HG03175 (cell line): ENCODE measurements around the gene ARID5A.
"Not testable (repeated sequence)": the region's sequence is repeated elsewhere in the genome, so short reads cannot be mapped to it uniquely, and the experiment has no call there.

Source experiments
- ATAC-seq: cut with Tn5 transposase; IDR thresholded peaks from one replicate; pipeline ENCODE4 v1.9.1; 2021; ENCODE audit warnings: mild to moderate bottlenecking, moderate library complexity; ENCODE audit not compliant: unreplicated experiment

ARID5A gene

DNA sequence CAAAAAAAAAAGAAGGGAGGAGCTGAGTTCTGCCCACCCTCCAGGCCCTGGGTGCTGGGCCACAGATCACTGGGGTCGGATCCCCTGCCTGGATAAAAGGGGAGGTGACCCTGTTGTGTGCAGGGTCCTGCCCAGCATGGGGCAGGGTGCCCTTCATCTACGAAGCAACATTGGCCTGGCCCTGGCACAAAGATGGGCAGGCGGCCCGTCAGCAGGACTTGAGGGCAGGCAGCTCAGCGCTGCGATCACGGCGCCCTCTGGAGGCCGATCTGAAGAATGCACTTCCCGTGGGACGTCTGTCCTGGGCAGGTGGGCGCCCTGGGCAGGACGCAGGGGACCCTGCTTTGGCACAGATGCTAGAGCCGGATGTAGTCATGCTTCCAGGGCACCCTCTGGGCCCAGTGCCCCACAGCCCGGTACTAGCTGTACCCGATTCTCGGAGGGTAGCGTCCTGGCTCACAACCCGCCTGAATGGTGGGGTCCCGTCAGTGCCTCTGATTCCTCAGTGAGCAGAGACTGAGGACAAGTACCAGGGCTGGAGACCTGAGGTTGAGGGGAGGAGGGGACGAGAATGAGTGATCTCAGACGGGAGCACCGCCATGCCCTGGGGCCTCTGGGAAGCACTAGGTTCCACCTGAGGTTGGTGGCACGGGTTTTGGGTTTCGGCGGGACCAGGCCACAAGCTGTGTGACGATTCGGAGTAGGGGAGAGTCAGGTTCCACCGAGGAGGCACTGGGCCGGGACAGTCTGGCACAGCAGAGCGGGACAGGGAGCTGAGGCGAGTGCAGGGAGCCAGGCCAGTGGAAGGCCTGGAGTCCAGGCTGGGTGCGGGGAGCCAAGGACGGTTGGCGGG lies 18.0 kb downstream of the ARID5A start:
- peak; percentile 48 for ATAC-seq

DNA sequence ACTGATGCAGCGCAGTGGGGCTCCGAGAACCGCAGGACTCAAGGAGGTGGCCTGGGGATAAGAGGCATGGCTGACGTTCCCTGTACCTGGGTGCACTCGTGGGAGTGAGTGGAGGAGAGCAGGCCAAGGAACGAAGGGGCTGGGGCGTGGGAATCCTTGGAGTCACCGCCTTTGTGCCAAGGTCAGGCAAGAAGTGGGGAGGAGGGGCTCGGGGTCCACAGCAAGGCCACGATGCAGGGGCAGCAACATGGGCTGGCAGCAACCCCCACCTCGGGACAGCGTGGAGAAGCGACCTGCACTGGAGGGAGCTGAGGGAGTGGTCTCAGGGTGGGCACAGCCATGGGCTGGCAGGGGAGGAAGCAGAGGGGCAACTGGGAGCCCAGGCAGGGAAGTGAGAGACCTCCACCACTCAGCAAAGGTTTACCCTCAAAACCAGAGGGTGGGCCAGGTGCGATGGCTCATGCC lies 18.6 kb downstream of the ARID5A start:
- ATAC-seq = no peak

DNA sequence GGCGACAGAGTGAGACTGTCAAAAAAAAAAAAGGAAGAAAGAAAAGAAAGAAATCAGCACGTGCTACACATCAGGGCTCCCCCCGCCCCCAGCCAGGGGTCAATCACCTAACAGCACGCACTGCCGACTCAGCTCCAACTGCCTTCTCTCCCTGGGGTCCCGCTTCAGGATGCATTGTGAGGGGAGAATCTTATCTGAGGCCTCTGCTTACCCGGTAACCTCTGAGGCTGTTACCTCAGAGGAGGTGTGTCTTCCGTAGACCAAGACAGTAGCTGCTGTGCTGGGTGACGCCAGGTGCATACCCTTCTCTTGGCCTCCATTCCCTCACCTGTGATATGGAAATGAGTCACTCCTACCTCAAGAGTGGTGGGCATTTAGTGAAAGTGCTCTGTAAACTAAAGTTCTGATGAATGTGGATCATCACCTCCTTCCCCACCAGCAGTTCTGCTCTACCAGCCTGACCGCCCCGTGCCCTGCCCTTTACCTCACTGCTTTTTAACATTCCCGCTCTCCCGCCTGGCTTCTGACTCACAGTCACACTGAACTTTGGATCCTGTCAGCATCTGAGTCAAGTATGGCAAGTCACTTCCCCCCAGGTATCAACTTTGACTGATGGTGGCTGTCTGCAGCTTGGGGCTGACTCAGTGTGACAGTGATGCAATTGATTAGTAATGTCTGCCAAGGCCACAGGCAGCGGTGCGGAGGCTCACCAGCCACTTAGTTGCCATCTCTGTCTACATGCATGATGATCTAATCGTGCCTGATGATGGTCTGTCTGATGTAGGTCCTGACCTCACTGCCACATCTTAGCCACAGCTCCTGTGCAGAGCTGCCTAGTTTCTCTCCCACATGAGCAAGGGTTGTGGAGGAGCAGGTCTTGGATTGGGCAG lies 20.1 kb downstream of the ARID5A start:
- no peak for ATAC-seq

DNA sequence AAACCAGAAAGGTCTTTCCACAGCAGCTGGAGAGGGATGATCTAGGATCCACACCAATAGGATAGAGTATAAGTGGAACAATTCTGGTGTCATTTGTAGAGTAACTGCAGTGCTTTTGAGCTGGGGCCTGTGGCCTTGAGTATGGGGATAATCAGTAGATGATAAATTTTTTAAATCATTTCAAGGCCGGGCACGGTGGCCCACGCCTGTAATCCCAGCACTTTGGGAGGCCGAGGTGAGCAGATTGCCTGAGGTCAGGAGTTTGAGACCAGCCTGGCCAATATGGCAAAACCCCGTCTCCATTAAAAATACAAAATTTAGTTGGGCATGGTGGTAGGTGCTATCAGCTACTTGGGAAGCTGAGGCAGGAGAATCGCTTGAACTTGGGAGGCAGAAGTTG lies 20.9 kb downstream of the ARID5A start:
- not testable (repeated sequence) for ATAC-seq

DNA sequence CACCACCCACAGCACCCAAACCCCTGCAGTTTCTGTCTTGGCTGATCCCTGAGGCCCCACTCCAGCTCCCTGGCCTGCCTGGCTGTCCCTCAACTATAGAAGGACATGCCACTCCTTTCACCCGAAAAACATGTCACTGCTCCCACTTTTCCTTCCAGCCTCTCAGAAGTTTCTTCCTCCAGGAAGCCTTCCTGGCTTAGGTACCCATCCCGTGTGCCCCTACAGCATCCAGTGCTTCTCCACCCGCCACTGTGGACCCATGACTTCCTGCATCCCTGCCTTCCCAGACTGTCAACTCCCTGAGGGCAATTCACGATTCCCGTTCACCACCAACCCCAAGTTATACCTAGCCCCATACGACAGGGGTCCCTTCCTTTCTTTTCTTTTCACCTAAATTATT lies 21.5 kb downstream of the ARID5A start:
- ATAC-seq = no peak

DNA sequence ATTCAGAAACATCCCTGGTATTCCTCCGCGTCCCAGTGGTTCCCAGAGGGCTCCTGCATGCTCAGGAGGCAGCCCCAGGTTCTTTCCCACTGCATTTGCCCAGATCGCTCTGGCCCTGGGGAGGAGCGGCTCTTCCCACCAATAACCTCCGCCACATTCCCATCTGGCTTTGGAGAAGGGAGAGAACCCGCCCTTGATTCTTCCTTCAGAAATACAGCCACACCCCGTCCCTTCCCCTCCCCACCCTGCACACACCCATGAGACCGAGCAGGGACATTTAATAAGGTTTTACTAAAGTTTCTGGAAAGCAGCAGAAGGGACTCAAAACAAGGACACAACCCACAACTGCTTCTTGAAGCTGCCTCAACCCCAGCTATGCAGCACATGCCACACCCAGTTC lies 21.9 kb downstream of the ARID5A start:
- ATAC-seq = no peak

DNA sequence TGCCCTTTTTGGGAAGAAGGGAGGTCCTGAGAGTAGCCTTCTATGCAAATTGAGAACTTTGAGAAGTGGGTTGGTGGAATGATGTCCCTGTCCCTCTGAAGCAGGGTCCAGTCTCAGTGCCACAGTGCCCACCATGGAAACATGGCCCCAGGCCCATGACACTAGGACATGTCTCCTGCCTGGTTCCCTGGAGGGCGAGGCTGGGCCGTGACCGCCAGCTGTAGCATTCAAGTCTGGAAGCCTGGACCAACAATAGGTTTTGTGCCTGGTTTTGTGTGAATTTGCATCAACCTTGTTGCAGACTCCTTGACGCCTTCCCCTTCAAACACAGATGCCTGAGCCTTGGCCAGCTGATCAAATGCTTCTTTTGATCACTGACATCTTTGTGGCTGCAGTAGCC lies 27.5 kb downstream of the ARID5A start:
- no peak for ATAC-seq

DNA sequence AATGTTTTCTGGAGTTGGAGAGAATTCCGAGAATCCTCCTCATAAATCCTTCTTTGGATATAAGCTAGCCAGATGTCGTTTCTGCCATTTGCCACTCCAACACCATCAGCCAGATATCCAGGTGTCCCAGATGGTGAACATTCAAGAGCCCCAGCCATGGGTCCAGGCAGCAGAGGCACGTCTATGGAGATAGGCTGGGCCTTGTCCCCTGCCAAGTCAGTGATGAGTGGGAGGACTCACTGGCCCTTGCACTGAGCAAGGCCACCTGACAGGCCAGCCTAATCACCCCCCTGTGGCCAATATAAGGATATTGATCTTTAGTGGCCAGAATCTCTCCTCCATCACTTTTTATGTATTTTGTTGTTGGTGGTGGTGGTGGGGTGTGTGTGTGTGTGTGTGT lies 28.0 kb downstream of the ARID5A start:
- ATAC-seq = no peak

DNA sequence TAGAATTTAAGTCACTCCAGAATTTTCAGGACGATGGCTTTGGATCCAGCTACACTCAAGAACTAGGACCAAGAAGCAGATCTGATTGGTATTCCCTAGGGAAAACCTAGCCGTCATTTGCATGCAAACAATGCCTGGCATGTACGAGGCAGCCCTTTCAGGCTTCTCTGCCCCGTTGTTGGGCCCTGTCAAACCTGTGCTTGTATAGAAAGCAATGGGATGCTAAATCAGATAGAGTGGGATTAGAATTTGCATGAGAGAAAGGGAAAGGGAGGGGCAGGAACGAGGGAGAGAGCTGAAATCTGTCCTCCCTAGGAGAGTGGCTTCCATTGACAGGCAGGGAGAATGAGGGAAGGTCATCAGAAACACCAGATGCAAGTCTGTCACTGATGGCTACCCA lies 28.6 kb downstream of the ARID5A start:
- ATAC-seq = no peak

DNA sequence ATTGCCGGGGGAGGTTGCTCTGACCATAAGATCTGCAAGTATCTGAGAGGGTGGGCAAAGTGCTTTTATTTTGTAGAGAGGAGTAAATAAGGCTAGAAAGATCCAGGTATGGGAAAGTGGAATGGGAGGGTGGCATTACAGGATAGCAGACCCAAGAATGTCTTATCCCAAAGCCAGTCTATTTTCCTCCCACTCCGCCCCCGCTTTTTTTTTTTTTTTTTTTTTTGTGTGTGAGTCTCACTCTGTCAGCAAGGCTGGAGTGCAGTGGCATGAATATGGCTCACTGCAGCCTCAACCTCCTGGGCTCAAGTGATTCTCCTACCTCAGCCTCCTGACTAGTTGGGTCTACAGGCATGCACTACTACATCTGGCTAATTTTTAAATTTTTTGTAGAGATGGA lies 31.5 kb downstream of the ARID5A start:
- ATAC-seq = no peak

DNA sequence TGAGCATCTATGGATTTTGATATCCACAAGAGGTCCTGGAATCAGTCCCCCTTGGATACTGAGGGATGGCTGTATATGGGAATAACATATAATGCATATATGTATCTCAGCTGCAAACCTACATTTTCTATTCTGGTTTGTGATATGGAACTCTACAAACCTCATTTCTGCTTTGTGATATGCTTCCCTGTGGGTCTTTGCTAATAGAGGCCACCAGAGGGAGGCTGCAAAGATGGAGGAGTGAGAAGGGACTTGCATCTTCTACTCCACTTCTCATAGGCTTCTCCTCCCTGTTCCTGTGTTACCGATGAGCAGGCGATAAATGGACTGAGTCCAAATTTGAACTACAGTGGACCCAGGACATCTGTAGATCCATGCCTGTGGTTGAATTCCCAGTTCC lies 37.8 kb downstream of the ARID5A start:
- no peak for ATAC-seq

DNA sequence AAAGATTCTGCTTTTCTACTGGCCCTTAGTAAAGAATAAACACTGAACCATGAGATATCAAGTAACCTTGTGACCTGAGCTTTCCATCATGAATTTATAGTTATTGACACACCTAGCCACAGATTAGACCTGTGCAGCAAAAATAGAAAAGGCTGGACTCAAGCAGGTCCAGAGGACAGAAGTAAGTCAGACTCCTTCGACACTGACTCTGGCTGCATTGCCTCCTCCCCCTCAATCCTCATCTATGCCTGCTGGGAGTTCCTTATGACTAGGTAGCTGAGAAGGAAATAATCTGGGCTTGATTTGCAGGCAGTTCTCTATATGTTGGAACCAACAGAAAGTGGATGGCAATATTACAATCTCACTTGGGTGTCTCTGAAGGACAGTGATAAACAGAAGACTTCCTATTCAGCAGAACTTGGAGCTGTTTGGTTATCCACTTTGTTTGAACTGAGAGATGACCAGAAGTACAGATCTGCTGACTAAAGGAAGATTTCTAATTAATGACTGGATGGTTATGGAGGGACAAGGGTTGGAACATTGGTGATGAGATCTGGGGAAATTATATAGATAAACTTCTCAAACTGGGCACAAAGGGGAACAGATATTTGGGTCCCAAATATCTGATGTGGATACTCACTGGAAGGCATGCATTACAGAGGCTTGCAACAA lies 39.4 kb downstream of the ARID5A start:
- no peak for ATAC-seq

DNA sequence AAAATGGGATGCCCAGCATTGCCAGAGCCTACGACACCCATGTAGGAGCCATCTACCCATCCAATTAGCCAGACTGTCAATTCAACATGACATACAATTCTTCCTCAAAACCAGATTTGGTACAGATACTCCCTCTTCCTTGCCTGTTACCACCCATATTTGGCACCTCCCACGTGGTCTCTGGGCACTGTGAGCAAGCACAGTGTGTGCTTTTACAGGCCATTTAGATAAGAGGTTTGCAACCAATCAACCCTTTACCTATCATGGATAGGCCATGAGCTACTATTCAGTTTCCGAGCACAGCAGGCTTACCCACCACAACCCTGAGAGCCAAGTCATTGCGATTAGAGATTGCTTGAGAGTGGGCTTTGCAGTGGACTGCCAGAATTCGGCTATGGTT lies 40.9 kb downstream of the ARID5A start:
- ATAC-seq = no peak

DNA sequence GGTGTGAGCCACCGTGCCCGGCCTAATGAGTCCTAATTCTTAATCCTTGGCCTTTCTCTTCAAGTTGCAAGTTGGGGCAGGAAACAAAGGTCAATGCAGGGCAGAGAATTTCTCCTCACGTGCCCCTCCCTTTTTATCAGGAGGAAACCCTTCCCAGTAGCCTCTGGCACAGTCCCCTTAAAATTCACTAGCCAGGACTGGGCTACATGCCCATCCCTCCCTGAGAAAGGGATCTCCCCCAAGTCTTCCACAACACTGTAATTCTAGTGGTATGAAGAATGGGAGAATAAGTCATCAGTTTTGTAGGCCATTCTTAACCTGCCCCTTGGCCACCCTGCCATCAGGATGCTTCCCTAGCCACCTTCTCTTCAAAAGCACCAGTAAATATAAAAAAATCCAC lies 42.2 kb downstream of the ARID5A start:
- ATAC-seq = no peak

DNA sequence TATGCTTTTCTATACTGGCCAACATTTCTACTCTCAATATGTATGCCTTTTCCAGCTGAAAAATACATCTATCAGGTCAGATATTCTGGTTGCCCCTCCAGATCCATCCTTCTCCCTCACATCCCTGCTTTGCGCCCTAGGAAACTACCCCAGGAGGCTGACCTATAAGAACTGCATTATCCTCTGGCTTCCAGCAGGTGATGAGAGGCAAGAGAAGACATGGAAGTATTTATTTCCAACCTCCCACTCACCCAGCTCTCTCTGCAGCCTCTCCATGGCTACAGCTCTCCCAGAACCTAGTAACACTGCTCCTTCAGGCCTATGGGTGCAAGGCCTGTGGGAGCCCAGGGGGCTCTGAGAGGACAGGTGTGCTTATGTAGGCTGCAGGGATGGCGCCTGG lies 42.9 kb downstream of the ARID5A start:
- no peak for ATAC-seq

DNA sequence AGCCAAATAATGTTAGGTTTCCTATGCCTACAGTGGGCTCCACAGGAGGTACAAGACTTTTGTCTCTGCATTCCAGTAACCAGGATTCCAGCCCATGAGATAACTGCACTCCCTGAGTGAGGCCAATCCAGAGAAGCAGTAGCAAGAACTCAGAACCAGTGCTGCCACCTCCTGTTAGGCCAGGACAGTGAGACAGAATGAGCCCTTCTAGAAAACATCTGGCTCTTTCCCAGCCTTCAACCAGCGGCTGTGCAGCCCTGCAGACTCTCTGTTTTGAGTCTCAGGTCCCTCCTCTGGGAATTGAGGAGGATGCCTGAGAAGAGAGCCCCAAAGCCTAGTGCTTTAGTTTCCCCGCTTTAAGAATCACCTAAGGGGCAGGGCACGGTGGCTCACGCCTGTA lies 44.2 kb downstream of the ARID5A start:
- ATAC-seq = no peak

DNA sequence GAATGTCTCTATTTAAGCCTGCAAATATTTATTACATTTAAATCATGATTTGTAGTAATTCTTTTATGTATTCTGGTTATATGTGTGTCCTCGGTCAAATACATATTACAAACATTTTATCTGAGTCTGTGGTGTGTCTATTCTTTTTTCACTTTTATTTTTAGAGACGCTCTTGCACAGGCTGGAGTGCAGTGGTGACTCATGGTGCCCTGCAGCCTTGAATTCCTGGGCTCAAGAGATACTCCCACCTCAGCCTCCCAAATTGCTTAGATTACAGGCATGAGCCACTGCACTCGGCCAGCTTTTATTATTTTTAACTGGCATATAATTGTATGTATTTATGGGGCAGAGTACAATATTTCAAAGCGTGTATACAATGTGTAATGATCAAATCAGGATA lies 47.5 kb downstream of the ARID5A start:
- no peak for ATAC-seq

DNA sequence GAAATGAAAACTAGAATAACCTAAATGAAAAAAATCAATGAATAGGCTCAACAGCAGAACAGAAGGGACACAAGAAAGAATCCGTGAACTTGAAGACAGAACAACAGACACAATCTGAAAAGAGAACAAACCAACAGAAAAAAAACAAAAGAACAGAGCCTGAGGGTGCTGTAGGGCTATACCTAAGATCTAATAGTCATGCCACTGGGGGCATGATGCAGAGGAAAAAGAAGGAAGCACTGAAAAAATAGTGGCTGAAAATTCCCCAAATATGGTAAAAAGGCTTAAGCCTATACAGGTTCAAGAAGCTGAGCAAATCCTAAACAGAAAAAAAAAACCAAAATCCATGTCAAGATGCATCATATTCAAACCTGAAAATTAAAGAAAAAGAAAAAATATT lies 51.3 kb downstream of the ARID5A start:
- ATAC-seq = no peak

DNA sequence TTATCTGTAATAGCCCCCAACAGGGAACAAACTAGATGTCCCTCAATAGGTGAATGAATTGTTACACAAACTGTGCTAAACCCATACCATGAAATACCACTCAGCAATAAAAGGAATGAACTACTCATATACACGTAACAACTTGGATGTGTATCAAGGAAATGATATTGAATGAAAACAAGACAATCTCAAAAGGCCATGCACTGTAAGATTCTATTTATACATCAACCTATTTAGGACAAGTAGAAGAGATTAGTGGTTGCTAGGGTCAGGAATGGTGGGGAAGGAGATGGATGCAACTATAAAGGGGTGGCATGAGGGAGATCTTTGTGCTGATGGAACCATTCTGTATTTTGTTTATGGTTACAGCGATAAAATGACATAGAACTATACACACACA lies 54.5 kb downstream of the ARID5A start:
- ATAC-seq = no peak

DNA sequence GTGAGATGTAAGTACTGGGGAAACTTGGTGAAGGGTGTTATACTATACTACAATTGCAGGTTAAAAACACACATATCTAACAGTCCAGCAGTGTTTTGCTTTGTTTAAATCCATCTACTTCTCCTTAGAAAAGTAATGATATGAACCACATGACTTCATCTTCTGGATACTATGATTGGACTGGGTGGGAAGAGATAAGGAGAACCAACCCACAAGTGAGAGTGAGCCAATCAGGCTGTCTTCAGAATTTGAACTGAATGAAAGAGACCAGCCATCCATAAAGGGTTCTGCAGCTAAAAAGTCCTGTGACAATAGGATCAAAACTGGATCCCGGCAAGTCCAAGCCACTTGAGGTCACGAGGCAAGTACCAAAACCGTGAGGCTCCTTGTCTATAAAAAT lies 54.9 kb downstream of the ARID5A start:
- no peak for ATAC-seq

DNA sequence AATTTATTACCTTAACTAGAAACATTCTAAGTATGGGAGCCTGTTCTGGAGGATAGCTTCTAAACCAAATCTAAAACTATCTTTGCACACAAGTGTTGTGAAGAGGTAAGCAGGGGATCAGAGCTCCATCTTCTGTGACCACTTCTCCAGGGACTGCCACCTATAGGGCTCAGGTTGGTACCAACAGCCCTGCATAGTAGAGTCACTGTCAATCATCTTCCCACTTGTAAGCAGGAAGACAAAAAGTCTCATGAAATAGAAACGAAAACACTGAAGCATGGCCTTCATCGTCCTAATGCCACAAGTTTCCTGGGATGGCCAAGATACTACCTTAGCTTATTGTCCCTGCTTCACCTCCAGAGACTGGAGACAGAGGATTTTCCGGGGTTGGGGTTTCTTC lies 57.7 kb downstream of the ARID5A start:
- ATAC-seq = no peak
